Panc1 (cell line): ENCODE measurements around the gene HERC4. TPM values are rescaled to one million over a fixed set of nuclear protein-coding genes. Genes with fewer than 3 reads are reported as not detected.

Source experiments
- ATAC-seq: fragments of 200-7000 bp; cut with Tn5 transposase; 2 replicates; pipeline ENCODE4 v1.9.1; 2020; ENCODE audit warnings: mild to moderate bottlenecking, moderate library complexity
- BruUV-seq: library from RNA; stranded (reverse); fragments of 400-500 nt; replicated peaks from 2 replicates; lab custom pipeline; 2021; lab: Mats Ljungman, UMichigan
- CTCF ChIA-PET: fragments of 300-600 bp; sonication (Branson Sonifier 250); formaldehyde crosslinking; loops from one replicate; lab custom pipeline; 2022; ENCODE audit warnings: antibody characterized with exemption; lab: Charles Lee
- POLR2A ChIA-PET: fragments of 300-600 bp; sonication (Branson Sonifier 250); formaldehyde crosslinking; loops from one replicate; lab custom pipeline; 2022; ENCODE audit warnings: antibody characterized with exemption; lab: Charles Lee
- DNase-seq: peaks from one replicate; pipeline ENCODE4 v3.0.0-alpha.2; 2010; ENCODE audit warnings: low read depth, low spot score
- H3K27ac ChIP-seq: 2 replicates; pipeline ENCODE4 v1.5.1; 2011; ENCODE audit warnings: mild to moderate bottlenecking, low read length, inconsistent platforms
- H3K27me3 ChIP-seq: fragments of 200-500 bp; sonication (Bioruptor generic); 2 replicates; pipeline ENCODE4 v1.6.0; 2014; ENCODE audit warnings: low read length, inconsistent platforms; ENCODE audit not compliant: control insufficient read depth, insufficient read depth
- H3K36me3 ChIP-seq: fragments of 200-500 bp; sonication (Bioruptor generic); 2 replicates; pipeline ENCODE4 v1.5.1; 2014; ENCODE audit warnings: inconsistent platforms, mild to moderate bottlenecking, low read length, moderate library complexity; ENCODE audit not compliant: control insufficient read depth, insufficient read depth
- H3K4me1 ChIP-seq: 2 replicates; pipeline ENCODE4 v1.5.1; 2011; ENCODE audit warnings: inconsistent platforms, mild to moderate bottlenecking, low read length, moderate library complexity; ENCODE audit not compliant: control insufficient read depth, insufficient read depth
- H3K4me3 ChIP-seq, 2 experiments: 2 replicates each; pipeline ENCODE4 v1.5.1; 2011 to 2012; ENCODE audit warnings: low read depth in 2 of 2, low read length in 2 of 2, mild to moderate bottlenecking in 2 of 2, inconsistent platforms in 1 of 2, moderate library complexity in 1 of 2
- H3K9me3 ChIP-seq: fragments of 200-500 bp; sonication (Bioruptor generic); 2 replicates; pipeline ENCODE4 v1.5.1; 2014; ENCODE audit warnings: low read depth, mild to moderate bottlenecking, inconsistent platforms, low read length, moderate library complexity; ENCODE audit not compliant: control insufficient read depth, insufficient read depth
- POLR2AphosphoS5 ChIP-seq: IDR thresholded peaks from 2 replicates; pipeline ENCODE4 v1.6.1; 2012; ENCODE audit warnings: mild to moderate bottlenecking, low read depth, low read length, moderate library complexity
- SIN3A ChIP-seq: IDR thresholded peaks from 2 replicates; pipeline ENCODE4 v1.6.1; 2012; ENCODE audit warnings: low read depth, mild to moderate bottlenecking, low read length, moderate library complexity, borderline replicate concordance; ENCODE audit not compliant: insufficient read depth
- TCF7L2 ChIP-seq: IDR thresholded peaks from 2 replicates; pipeline ENCODE4 v1.6.1; 2011; ENCODE audit warnings: mild to moderate bottlenecking, low read depth, low read length, inconsistent platforms
- in situ Hi-C: cut with HindIII; loops from 2 replicates; pipeline ENCODE4 v1.10.0; 2016; ENCODE audit warnings: low sequenced_read_pairs, low pct_unique_long_range_greater_than_20kb
- intact Hi-C: fragments of 100-400 bp; cut with micrococcal nuclease; formaldehyde crosslinking; loops from one replicate; pipeline ENCODE4 v1.10.0; 2022; ENCODE audit not compliant: unreplicated experiment
- total RNA-seq: library from RNA; stranded (reverse); gene quantifications from one replicate; pipeline ENCODE4 v1.2.1, GENCODE V29; 2021; ENCODE audit not compliant: unreplicated experiment
- TF ChIP-seq, protein P1 (sequence below), 2 experiments: IDR thresholded peaks; 2 replicates each; pipeline ENCODE4 v1.6.1; 2011 to 2012; ENCODE audit warnings: low read depth in 2 of 2, control low read depth in 1 of 2, low read length in 1 of 2, mild to moderate bottlenecking in 1 of 2, moderate library complexity in 1 of 2; ENCODE audit not compliant: insufficient read depth in 1 of 2
- TF ChIP-seq, protein P2 (sequence below): fragments of 450-650 bp; IDR thresholded peaks from 2 replicates; pipeline ENCODE4 v1.5.1; 2017; ENCODE audit warnings: mild to moderate bottlenecking

HERC4 gene
- total RNA-seq, 1 experiment from 2014 or later, result 119 TPM

DNA sequence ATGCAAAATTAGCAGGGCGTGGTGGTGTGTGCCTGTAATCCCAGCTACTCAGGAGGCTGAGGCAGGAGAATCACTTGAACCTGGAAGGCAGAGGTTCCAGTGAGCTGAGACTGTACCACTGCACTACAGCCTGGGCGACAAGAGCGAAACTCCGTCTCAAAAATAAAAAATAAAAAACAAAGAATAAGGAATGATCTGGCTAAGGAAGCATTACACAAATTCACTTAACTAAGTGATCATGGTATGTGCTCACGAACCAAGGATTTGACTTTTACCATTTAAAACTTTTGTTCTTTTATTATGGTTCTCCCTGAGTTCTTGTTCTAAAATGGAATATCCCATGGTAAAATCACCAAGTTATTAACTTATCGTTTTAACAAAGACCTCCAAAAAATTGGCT, 119.5 kb downstream of the HERC4 start:
- ChIA-PET CTCF (no interaction called here), POLR2A (no interaction called here)
- no peak for TF ChIP-seq TCF7L2
- TF ChIP-seq, protein P1, sequence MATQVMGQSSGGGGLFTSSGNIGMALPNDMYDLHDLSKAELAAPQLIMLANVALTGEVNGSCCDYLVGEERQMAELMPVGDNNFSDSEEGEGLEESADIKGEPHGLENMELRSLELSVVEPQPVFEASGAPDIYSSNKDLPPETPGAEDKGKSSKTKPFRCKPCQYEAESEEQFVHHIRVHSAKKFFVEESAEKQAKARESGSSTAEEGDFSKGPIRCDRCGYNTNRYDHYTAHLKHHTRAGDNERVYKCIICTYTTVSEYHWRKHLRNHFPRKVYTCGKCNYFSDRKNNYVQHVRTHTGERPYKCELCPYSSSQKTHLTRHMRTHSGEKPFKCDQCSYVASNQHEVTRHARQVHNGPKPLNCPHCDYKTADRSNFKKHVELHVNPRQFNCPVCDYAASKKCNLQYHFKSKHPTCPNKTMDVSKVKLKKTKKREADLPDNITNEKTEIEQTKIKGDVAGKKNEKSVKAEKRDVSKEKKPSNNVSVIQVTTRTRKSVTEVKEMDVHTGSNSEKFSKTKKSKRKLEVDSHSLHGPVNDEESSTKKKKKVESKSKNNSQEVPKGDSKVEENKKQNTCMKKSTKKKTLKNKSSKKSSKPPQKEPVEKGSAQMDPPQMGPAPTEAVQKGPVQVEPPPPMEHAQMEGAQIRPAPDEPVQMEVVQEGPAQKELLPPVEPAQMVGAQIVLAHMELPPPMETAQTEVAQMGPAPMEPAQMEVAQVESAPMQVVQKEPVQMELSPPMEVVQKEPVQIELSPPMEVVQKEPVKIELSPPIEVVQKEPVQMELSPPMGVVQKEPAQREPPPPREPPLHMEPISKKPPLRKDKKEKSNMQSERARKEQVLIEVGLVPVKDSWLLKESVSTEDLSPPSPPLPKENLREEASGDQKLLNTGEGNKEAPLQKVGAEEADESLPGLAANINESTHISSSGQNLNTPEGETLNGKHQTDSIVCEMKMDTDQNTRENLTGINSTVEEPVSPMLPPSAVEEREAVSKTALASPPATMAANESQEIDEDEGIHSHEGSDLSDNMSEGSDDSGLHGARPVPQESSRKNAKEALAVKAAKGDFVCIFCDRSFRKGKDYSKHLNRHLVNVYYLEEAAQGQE (IDR thresholded peaks at IDR 0.05; ENCODE audit: insufficient read depth in 1 of 2, low read depth in 2 of 2, low read length in 1 of 2), result no peak
- TF ChIP-seq, protein P2, sequence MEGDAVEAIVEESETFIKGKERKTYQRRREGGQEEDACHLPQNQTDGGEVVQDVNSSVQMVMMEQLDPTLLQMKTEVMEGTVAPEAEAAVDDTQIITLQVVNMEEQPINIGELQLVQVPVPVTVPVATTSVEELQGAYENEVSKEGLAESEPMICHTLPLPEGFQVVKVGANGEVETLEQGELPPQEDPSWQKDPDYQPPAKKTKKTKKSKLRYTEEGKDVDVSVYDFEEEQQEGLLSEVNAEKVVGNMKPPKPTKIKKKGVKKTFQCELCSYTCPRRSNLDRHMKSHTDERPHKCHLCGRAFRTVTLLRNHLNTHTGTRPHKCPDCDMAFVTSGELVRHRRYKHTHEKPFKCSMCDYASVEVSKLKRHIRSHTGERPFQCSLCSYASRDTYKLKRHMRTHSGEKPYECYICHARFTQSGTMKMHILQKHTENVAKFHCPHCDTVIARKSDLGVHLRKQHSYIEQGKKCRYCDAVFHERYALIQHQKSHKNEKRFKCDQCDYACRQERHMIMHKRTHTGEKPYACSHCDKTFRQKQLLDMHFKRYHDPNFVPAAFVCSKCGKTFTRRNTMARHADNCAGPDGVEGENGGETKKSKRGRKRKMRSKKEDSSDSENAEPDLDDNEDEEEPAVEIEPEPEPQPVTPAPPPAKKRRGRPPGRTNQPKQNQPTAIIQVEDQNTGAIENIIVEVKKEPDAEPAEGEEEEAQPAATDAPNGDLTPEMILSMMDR, result no peak
- no peak for TF ChIP-seq POLR2AphosphoS5
- TF ChIP-seq SIN3A, result no peak
- Histone ChIP-seq H3K9me3 (no peaks in the 10 kb centered on the region), H3K4me1 (no peaks in the 10 kb centered on the region), H3K27me3 (no peaks in the 10 kb centered on the region), H3K27ac (no peak overlapping the region), H3K4me3 (no peak overlapping the region), H3K36me3 (peaks cover 19% of the 10 kb centered on the region)
- BruUV-seq, result no TSS peak
- in situ Hi-C loops, result no loop called here
- DNase-seq, result no peak
- no peak for ATAC-seq
- intact Hi-C loops, result no loop called here

DNA sequence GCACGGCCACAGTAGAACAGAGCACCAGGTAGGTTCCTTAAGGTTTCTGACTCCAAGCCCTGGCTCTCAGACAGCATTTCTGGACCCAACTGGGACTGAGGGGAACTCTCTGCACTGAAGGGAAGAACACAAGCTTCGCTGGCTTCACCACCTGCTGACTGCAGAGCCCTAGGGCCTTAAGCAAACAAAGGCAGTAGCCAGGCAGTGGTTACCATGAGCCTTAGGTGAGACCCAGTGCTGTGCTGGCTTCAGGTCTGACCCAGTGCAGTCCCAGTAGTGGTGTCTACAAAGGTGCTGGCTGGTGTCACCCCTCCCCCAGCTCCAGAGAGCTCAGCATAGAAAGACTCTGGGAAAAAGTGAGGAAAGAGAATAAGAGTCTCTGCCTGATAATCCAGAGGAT, 131.2 kb downstream of the HERC4 start:
- intact Hi-C loops (no loop called here), in situ Hi-C loops (no loop called here)
- ATAC-seq, result peak; percentile 35; the same call in 1 of the 2 replicates
- Histone ChIP-seq H3K27me3 (no peaks in the 10 kb centered on the region), H3K4me3 (no peak overlapping the region), H3K36me3 (peaks cover 37% of the 10 kb centered on the region), H3K27ac (no peak overlapping the region), H3K4me1 (no peaks in the 10 kb centered on the region), H3K9me3 (no peaks in the 10 kb centered on the region)
- TF ChIP-seq, protein P1 (IDR thresholded peaks at IDR 0.05; ENCODE audit: insufficient read depth in 1 of 2, low read depth in 2 of 2, low read length in 1 of 2), result no peak
- no peak for TF ChIP-seq TCF7L2
- no peak for TF ChIP-seq SIN3A
- TF ChIP-seq POLR2AphosphoS5, result no peak
- TF ChIP-seq, protein P2, result no peak
- CTCF ChIA-PET, result no interaction called here
- DNase-seq, result no peak
- POLR2A ChIA-PET, result no interaction called here
- no TSS peak for BruUV-seq
